Measurements from ENCODE around the gene GIMAP8. TPM values are rescaled to one million over a fixed set of nuclear protein-coding genes. Genes with fewer than 3 reads are reported as not detected.

GIMAP8 gene
- polyA plus RNA-seq, 1 of the 3 experiments (the other 2 are of a cell fraction): not detected

- POLR2A ChIA-PET: no interaction called here
Observed at GRCh38 chr7:150468241-150468640, 17.8 kb downstream of the GIMAP8 start.

GRCh38 chr7:150471886-150472285, 21.5 kb downstream of the GIMAP8 start:
- H4K20me1 ChIP-seq (ENCODE audit: insufficient read depth): no peaks in the 10 kb centered on the region
- 4% methylated on average over 5 of the region's 5 CpGs for WGBS (ENCODE audit: low lambda C conversion rate)
- H3K9me2 ChIP-seq: no peaks in the 10 kb centered on the region
- H3K79me2 ChIP-seq (ENCODE audit: insufficient read depth): no peaks in the 10 kb centered on the region
- no peaks in the 10 kb centered on the region for H3K4me1 ChIP-seq (ENCODE audit: control insufficient read depth in 1 of 2, insufficient read depth in 2 of 2, low read depth in 1 of 2, low read length in 1 of 2)
- TF ChIP-seq MEF2A (IDR thresholded peaks at IDR 0.05; ENCODE audit: borderline replicate concordance, low read depth): no peak
- TF ChIP-seq RAD21 (IDR thresholded peaks at IDR 0.05; ENCODE audit: low read length): no peak
- TF ChIP-seq RCOR1 (IDR thresholded peaks at IDR 0.05; ENCODE audit: low read length): no peak
- TF ChIP-seq CHD2 (IDR thresholded peaks at IDR 0.05; ENCODE audit: low read length, partially characterized antibody): no peak
- TF ChIP-seq JUND (IDR thresholded peaks at IDR 0.05): no peak
- no peak for TF ChIP-seq YY1 (IDR thresholded peaks at IDR 0.05; ENCODE audit: low read depth)
- no peak for TF ChIP-seq FOXJ3 (CRISPR knock-in tag; IDR thresholded peaks at IDR 0.05)
- H3K9ac ChIP-seq: no peak overlapping the region
- no peaks in the 10 kb centered on the region for H3K9me3 ChIP-seq
- POLR2A ChIA-PET: no interaction called here
- H3K4me3 ChIP-seq (ENCODE audit: low read depth in 2 of 2, low read length in 1 of 2): no peak overlapping the region
- DNase-seq: no peak
- no peak overlapping the region for H3K27ac ChIP-seq (ENCODE audit: low read depth in 2 of 2, low read length in 1 of 2)
- no peak overlapping the region for H3K4me2 ChIP-seq
- no peaks in the 10 kb centered on the region for H3K36me3 ChIP-seq (replicated peaks in 1 of 2; ENCODE audit: control insufficient read depth in 1 of 2, insufficient read depth in 2 of 2, low read length in 1 of 2)
- no peaks in the 10 kb centered on the region for H3F3A ChIP-seq (replicated peaks; ENCODE audit: insufficient read depth)
- H3K27me3 ChIP-seq (ENCODE audit: insufficient read depth): peaks cover 25% of the 10 kb centered on the region; the same call in 1 of the 2 replicates
- CTCF ChIA-PET: no interaction called here
- no peak overlapping the region for H2AFZ ChIP-seq (ENCODE audit: low read depth)

More at GRCh38 chr7:150468241-150468640, 17.8 kb downstream of the GIMAP8 start:
- Histone ChIP-seq H3K9ac (no peak overlapping the region), H3K9me3 (0 out of 2 replicates have a peak, but pooled peaks cover under 1% of the 10 kb centered on the region), H3K79me2 (ENCODE audit: insufficient read depth) (no peaks in the 10 kb centered on the region), H3K27me3 (ENCODE audit: insufficient read depth) (peaks cover 3% of the 10 kb centered on the region; the same call in 1 of the 2 replicates), H3K9me2 (no peaks in the 10 kb centered on the region), H3K36me3 (replicated peaks in 1 of 2; ENCODE audit: control insufficient read depth in 1 of 2, insufficient read depth in 2 of 2, low read length in 1 of 2) (no peaks in the 10 kb centered on the region), H3K4me3 (ENCODE audit: low read depth in 2 of 2, low read length in 1 of 2) (no peak overlapping the region), H3K4me2 (no peak overlapping the region), H3K27ac (ENCODE audit: low read depth in 2 of 2, low read length in 1 of 2) (no peak overlapping the region), H3F3A (replicated peaks; ENCODE audit: insufficient read depth) (no peaks in the 10 kb centered on the region), H3K4me1 (ENCODE audit: control insufficient read depth in 1 of 2, insufficient read depth in 2 of 2, low read depth in 1 of 2, low read length in 1 of 2) (no peaks in the 10 kb centered on the region), H2AFZ (ENCODE audit: low read depth) (no peak overlapping the region), H4K20me1 (ENCODE audit: insufficient read depth) (no peaks in the 10 kb centered on the region)
- no peak for DNase-seq
- no peak for TF ChIP-seq USF2 (IDR thresholded peaks at IDR 0.05; ENCODE audit: borderline replicate concordance, low read depth, low read length)
- TF ChIP-seq POLR2AphosphoS5 (IDR thresholded peaks at IDR 0.05; ENCODE audit: low read depth, low read length): no peak
- TF ChIP-seq TEAD4 (IDR thresholded peaks at IDR 0.05; ENCODE audit: borderline replicate concordance, insufficient read depth): no peak
- TF ChIP-seq YY1 (IDR thresholded peaks at IDR 0.05; ENCODE audit: low read depth): no peak
- TF ChIP-seq NRF1 (IDR thresholded peaks at IDR 0.05; ENCODE audit: low read depth, low read length): no peak
- TF ChIP-seq JUND (IDR thresholded peaks at IDR 0.05): no peak
- TF ChIP-seq TAF1 (IDR thresholded peaks at IDR 0.05; ENCODE audit: borderline replicate concordance, low read depth, low read length): no peak
- no peak for TF ChIP-seq NFIC (IDR thresholded peaks at IDR 0.05; ENCODE audit: borderline replicate concordance)
- TF ChIP-seq SIN3A (IDR thresholded peaks at IDR 0.05; ENCODE audit: borderline replicate concordance, low read depth, low read length): no peak
- no peak for TF ChIP-seq FOXM1 (IDR thresholded peaks at IDR 0.05; ENCODE audit: low read depth)
- TF ChIP-seq MAX (IDR thresholded peaks at IDR 0.05; ENCODE audit: low read depth): no peak
- TF ChIP-seq FOXJ3 (CRISPR knock-in tag; IDR thresholded peaks at IDR 0.05): no peak
- TF ChIP-seq USF1 (IDR thresholded peaks at IDR 0.05; ENCODE audit: borderline replicate concordance, low read depth): no peak
- TF ChIP-seq GABPA (IDR thresholded peaks at IDR 0.05; ENCODE audit: low read depth): no peak
- TF ChIP-seq CHD2 (IDR thresholded peaks at IDR 0.05; ENCODE audit: low read length, partially characterized antibody): no peak
- WGBS (ENCODE audit: low lambda C conversion rate): 41% methylated on average over 3 of the region's 3 CpGs
- CTCF ChIA-PET: no interaction called here
